GM23338 (cell line): ENCODE data around the gene PPP1R16B.

ENCODE experiments used
- CREB1 ChIP-seq: fragments of 250-450 bp; sonication (Bioruptor Pico); IDR thresholded peaks from 2 replicates; pipeline ENCODE4 v1.5.0; 2020; ENCODE audit warnings: low read depth, mild to moderate bottlenecking, moderate library complexity
- EZH2 ChIP-seq: fragments of 200-600 bp; sonication (generic); IDR thresholded peaks from one replicate; pipeline ENCODE4 v1.8.0; 2017; ENCODE audit warnings: antibody characterized with exemption, mild to moderate bottlenecking, low read depth; ENCODE audit not compliant: unreplicated experiment
- EZH2phosphoT487 ChIP-seq: fragments of 200-600 bp; sonication (generic); IDR thresholded peaks from one replicate; pipeline ENCODE4 v1.8.1; 2018; ENCODE audit warnings: antibody characterized with exemption; ENCODE audit not compliant: unreplicated experiment
- JUNB ChIP-seq: IDR thresholded peaks from one replicate; pipeline ENCODE4 v1.6.1; 2016; ENCODE audit warnings: antibody characterized with exemption; ENCODE audit not compliant: unreplicated experiment
- POLR2AphosphoS5 ChIP-seq: IDR thresholded peaks from 2 replicates; pipeline ENCODE4 v1.6.1; 2016; ENCODE audit warnings: antibody characterized with exemption, low read depth
- REST ChIP-seq: IDR thresholded peaks from one replicate; pipeline ENCODE4 v1.6.1; 2018; ENCODE audit warnings: antibody characterized with exemption; ENCODE audit not compliant: unreplicated experiment
- ZNF114 ChIP-seq: fragments of 250-450 bp; sonication (Bioruptor Pico); IDR thresholded peaks from 2 replicates; pipeline ENCODE4 v1.5.0; 2020; ENCODE audit warnings: mild to moderate bottlenecking, moderate library complexity
- ZNF331 ChIP-seq: fragments of 250-450 bp; sonication (Bioruptor Pico); IDR thresholded peaks from 2 replicates; pipeline ENCODE4 v1.5.0; 2020; ENCODE audit warnings: low read depth, mild to moderate bottlenecking, moderate library complexity
- TF ChIP-seq, protein P1 (sequence below), 2 experiments: fragments of 200-600 bp in 1 of 2; sonication (generic) in 1 of 2; conservative IDR thresholded peaks; 2 replicates each; pipeline versions ENCODE4 v1.5.1 to v1.6.1; 2016 to 2017; ENCODE audit warnings: antibody characterized with exemption in 2 of 2, low read depth in 2 of 2, mild to moderate bottlenecking in 2 of 2, moderate library complexity in 1 of 2
- TF ChIP-seq, protein P2 (sequence below): IDR thresholded peaks from 2 replicates; pipeline ENCODE4 v1.6.1; 2016; ENCODE audit warnings: antibody characterized with exemption

DNA sequence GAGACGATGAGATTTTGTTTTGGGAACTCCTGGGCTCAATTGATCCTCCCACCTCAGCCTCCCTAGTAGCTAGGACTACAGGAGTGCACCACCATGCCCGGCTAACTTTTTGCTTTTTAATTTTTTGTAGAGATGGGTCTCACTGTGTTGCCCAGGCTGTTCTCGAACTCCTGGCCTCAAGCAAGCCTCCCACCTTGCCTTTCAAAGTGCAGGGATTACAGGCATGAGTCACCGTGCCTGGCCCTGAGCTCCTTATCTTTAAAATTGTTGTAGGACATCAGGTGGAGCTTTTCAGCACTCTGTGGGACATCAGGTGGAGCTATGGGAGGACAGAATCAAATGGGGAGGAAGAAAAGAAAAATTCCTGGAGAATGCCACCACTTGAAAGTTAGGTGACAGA is 44.5 kb upstream of the PPP1R16B start:
- TF ChIP-seq, protein P1, sequence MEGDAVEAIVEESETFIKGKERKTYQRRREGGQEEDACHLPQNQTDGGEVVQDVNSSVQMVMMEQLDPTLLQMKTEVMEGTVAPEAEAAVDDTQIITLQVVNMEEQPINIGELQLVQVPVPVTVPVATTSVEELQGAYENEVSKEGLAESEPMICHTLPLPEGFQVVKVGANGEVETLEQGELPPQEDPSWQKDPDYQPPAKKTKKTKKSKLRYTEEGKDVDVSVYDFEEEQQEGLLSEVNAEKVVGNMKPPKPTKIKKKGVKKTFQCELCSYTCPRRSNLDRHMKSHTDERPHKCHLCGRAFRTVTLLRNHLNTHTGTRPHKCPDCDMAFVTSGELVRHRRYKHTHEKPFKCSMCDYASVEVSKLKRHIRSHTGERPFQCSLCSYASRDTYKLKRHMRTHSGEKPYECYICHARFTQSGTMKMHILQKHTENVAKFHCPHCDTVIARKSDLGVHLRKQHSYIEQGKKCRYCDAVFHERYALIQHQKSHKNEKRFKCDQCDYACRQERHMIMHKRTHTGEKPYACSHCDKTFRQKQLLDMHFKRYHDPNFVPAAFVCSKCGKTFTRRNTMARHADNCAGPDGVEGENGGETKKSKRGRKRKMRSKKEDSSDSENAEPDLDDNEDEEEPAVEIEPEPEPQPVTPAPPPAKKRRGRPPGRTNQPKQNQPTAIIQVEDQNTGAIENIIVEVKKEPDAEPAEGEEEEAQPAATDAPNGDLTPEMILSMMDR (conservative IDR thresholded peaks at IDR 0.05; ENCODE audit: low read depth in 2 of 2): no peak
- TF ChIP-seq EZH2 (no peak), REST (no peak), POLR2AphosphoS5 (no peak), ZNF114 (no peak), EZH2phosphoT487 (no peak), ZNF331 (CRISPR knock-in tag) (no peak), CREB1 (CRISPR knock-in tag) (no peak), JUNB (no peak)
- TF ChIP-seq, protein P2, sequence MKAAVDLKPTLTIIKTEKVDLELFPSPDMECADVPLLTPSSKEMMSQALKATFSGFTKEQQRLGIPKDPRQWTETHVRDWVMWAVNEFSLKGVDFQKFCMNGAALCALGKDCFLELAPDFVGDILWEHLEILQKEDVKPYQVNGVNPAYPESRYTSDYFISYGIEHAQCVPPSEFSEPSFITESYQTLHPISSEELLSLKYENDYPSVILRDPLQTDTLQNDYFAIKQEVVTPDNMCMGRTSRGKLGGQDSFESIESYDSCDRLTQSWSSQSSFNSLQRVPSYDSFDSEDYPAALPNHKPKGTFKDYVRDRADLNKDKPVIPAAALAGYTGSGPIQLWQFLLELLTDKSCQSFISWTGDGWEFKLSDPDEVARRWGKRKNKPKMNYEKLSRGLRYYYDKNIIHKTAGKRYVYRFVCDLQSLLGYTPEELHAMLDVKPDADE: no peak
